ENCODE data around the gene FEM1A.

GRCh38 chr19:4816950-4817278 lies 25.4 kb downstream of the FEM1A start:
- TF ChIP-seq EZH2phosphoT487 (IDR thresholded peaks at IDR 0.05; ENCODE audit: insufficient read depth, low read depth) (no peak), EZH2 (IDR thresholded peaks at IDR 0.05; ENCODE audit: insufficient read depth, poor library complexity, severe bottlenecking) (no peak)
